K562 (cell line): ENCODE data around the gene HNRNPD. TPM values are rescaled to one million over a fixed set of nuclear protein-coding genes. Genes with fewer than 3 reads are reported as not detected.

ENCODE experiments used
- ATAC-seq: fragments of 200-7000 bp; cut with Tn5 transposase; 3 replicates; pipeline ENCODE4 v1.9.1; 2020; ENCODE audit warnings: moderate library complexity
- BruUV-seq: library from RNA; stranded (reverse); fragments of 400-500 nt; replicated peaks from 2 replicates; lab custom pipeline; 2021; lab: Mats Ljungman, UMichigan
- CTCF ChIA-PET: fragments of 300-600 bp; formaldehyde crosslinking; extraction: SDS; loops from one replicate; lab custom pipeline; 2021; ENCODE audit warnings: low intra/inter-chr PET ratio; lab: Yijun Ruan, JAX
- POLR2A ChIA-PET: fragments of 300-600, 350-650 bp; sonication (Branson Sonifier 250); formaldehyde crosslinking; extraction: SDS; loops from one replicate; lab custom pipeline; 2021; ENCODE audit warnings: antibody characterized with exemption, inconsistent platforms; lab: Yijun Ruan, JAX
- DNase-seq, 4 experiments: peaks; one replicate each; pipeline versions ENCODE4 v3.0.0 to v3.0.0-alpha.2; 2011 to 2018; ENCODE audit warnings: low spot score in 3 of 4, mixed read lengths in 3 of 4; ENCODE audit errors: extremely low read depth in 1 of 4
- FAIRE-seq: peaks from 2 replicates; lab custom pipeline; 2011; peaks lifted over from hg19 to GRCh38; lab: Jason Lieb, UNC
- H2AFZ ChIP-seq: 2 replicates; pipeline ENCODE4 v1.6.0; 2011; ENCODE audit warnings: low read depth, low read length, control low read depth, inconsistent platforms
- H3K27ac ChIP-seq: fragments of 200-600 bp; 3 replicates; pipeline ENCODE4 v1.8.0; 2011; ENCODE audit warnings: low read depth, mild to moderate bottlenecking, control low read depth, inconsistent platforms, low read length, moderate library complexity, mixed read lengths; ENCODE audit errors: extremely low read depth
- H3K27me3 ChIP-seq, 2 experiments: fragments of 300-600 bp in 1 of 2; 2 replicates in 1 of 2; 3 replicates in 1 of 2; pipeline versions ENCODE4 v1.6.0 to v1.8.0; 2011; ENCODE audit warnings: inconsistent platforms in 2 of 2, low read length in 2 of 2, mild to moderate bottlenecking in 1 of 2, mixed read lengths in 1 of 2, moderate library complexity in 1 of 2; ENCODE audit not compliant: control insufficient read depth in 2 of 2, insufficient read depth in 2 of 2
- H3K36me3 ChIP-seq: fragments of 300-600 bp; 3 replicates; pipeline ENCODE4 v1.8.0; 2011; ENCODE audit warnings: mild to moderate bottlenecking, low read length, inconsistent platforms; ENCODE audit not compliant: control insufficient read depth, insufficient read depth
- H3K4me1 ChIP-seq, 2 experiments: fragments of 200-600 bp in 1 of 2; replicated peaks in 1 of 2; 2 replicates in 1 of 2; 3 replicates in 1 of 2; pipeline versions ENCODE4 v1.5.1 to v1.8.0; 2011; ENCODE audit warnings: inconsistent platforms in 2 of 2, low read length in 2 of 2, mild to moderate bottlenecking in 1 of 2, mixed read lengths in 1 of 2, moderate library complexity in 1 of 2; ENCODE audit not compliant: control insufficient read depth in 2 of 2, insufficient read depth in 2 of 2
- H3K4me2 ChIP-seq: 2 replicates; pipeline ENCODE4 v1.6.1; 2011; ENCODE audit warnings: low read length, control low read depth, inconsistent platforms, mixed read lengths; ENCODE audit not compliant: insufficient read depth
- H3K4me3 ChIP-seq: fragments of 200-600 bp; sonication (generic), shearing (Covaris generic); 2 replicates; pipeline ENCODE4 v1.5.1; 2016; ENCODE audit warnings: control low read depth, inconsistent platforms
- H3K79me2 ChIP-seq: fragments of 200-600 bp; 3 replicates; pipeline ENCODE4 v1.8.0; 2011; ENCODE audit warnings: low read length, inconsistent platforms; ENCODE audit not compliant: control insufficient read depth, insufficient read depth
- H3K9ac ChIP-seq, 2 experiments: 2 replicates each; pipeline versions ENCODE4 v1.6.0 to v1.6.1; 2011; ENCODE audit warnings: low read depth in 2 of 2, low read length in 2 of 2, control low read depth in 1 of 2, inconsistent platforms in 1 of 2, mild to moderate bottlenecking in 1 of 2, mixed read lengths in 1 of 2; ENCODE audit not compliant: insufficient read depth in 1 of 2
- H3K9me1 ChIP-seq: one replicate; pipeline ENCODE4 v1.6.0; 2011; ENCODE audit warnings: inconsistent platforms, mild to moderate bottlenecking, low read length, moderate library complexity; ENCODE audit not compliant: control insufficient read depth, insufficient read depth
- H3K9me3 ChIP-seq: replicated peaks from 2 replicates; pipeline ENCODE4 v1.5.1; 2011; ENCODE audit warnings: low read depth, low read length, inconsistent platforms; ENCODE audit not compliant: control insufficient read depth, insufficient read depth
- H4K20me1 ChIP-seq: replicated peaks from 2 replicates; pipeline ENCODE4 v1.6.1; 2011; ENCODE audit warnings: low read length, inconsistent platforms, mixed read lengths; ENCODE audit not compliant: control insufficient read depth, insufficient read depth
- ARID3B ChIP-seq: fragments of 250-450 bp; sonication (Bioruptor Pico); IDR thresholded peaks from 2 replicates; pipeline ENCODE4 v1.4.0; 2020; ENCODE audit warnings: borderline replicate concordance
- ATF6 ChIP-seq: sonication (generic); formaldehyde crosslinking; IDR thresholded peaks from 2 replicates; pipeline ENCODE4 v1.4.0; 2020; ENCODE audit warnings: mild to moderate bottlenecking, missing genetic modification reagents
- CAMTA2 ChIP-seq: fragments of 250-450 bp; sonication (Bioruptor Pico); conservative IDR thresholded peaks from 2 replicates; pipeline ENCODE4 v1.5.1; 2022
- MEF2D ChIP-seq: conservative IDR thresholded peaks from 2 replicates; pipeline ENCODE4 v1.6.1; 2016; ENCODE audit warnings: low read depth, missing genetic modification characterization, missing compliant biosample characterization
- MLLT1 ChIP-seq, 2 experiments: fragments of 450-650 bp; IDR thresholded peaks; 2 replicates each; pipeline ENCODE4 v1.6.1; 2016
- NFATC3 ChIP-seq: fragments of 450-650 bp; IDR thresholded peaks from 2 replicates; pipeline ENCODE4 v1.6.1; 2017; ENCODE audit warnings: mild to moderate bottlenecking
- NR2F6 ChIP-seq: fragments of 450-650 bp; formaldehyde crosslinking; IDR thresholded peaks from 2 replicates; pipeline ENCODE4 v1.4.0; 2020; ENCODE audit warnings: mild to moderate bottlenecking
- POLR3A ChIP-seq: IDR thresholded peaks from 2 replicates; pipeline ENCODE4 v1.6.1; 2011; ENCODE audit warnings: borderline replicate concordance, mild to moderate bottlenecking, moderate library complexity; ENCODE audit not compliant: insufficient read length, insufficient read depth; ENCODE audit errors: extremely low read depth
- RAD21 ChIP-seq, 2 experiments: fragments of 250-450 bp in 1 of 2; fragments of 450-650 bp in 1 of 2; sonication (Bioruptor Pico) in 1 of 2; formaldehyde crosslinking in 1 of 2; IDR thresholded peaks in 1 of 2; conservative IDR thresholded peaks in 1 of 2; 2 replicates each; pipeline versions ENCODE4 v1.4.0 to v1.8.0; 2020 to 2022; ENCODE audit warnings: mild to moderate bottlenecking in 2 of 2, moderate library complexity in 1 of 2
- SMAD4 ChIP-seq: fragments of 250-450 bp; sonication (Bioruptor Pico); conservative IDR thresholded peaks from 2 replicates; pipeline ENCODE4 v1.8.0; 2021; ENCODE audit warnings: inconsistent platforms, mild to moderate bottlenecking, moderate library complexity
- WGBS: fragments of 100-300 bp; shearing (Covaris generic); methylation state at CpG from one replicate; pipeline ENCODE4 v1.1.6; 2016; ENCODE audit warnings: low coverage, mixed read lengths; ENCODE audit not compliant: insufficient coverage; ENCODE audit errors: missing lambda C conversion rate; 5-methylcytosine and 5-hydroxymethylcytosine counted together
- in situ Hi-C: fragments of 300-500 bp; cut with MboI; formaldehyde crosslinking; loops from 4 replicates; pipeline ENCODE4 v1.15.0; 2018; ENCODE audit warnings: inconsistent platforms, mixed read lengths
- intact Hi-C: fragments of 100-400 bp; cut with micrococcal nuclease; formaldehyde crosslinking; loops from 2 replicates; pipeline ENCODE4 v1.14.2; 2022
- polyA plus RNA-seq, 8 experiments: library from polyadenylated mRNA; depleted of rRNA in 4 of 8; stranded (reverse) in 5 of 8; unstranded in 3 of 8; fragments of >200 nt; fragmentation: Nextera tagmentation in 2 of 8; fragmentation: Illumina TruSeq in 1 of 8; extraction: Ambion mirVana in 2 of 8; extraction: Trizol in 1 of 8; gene quantifications; 2 replicates each; pipeline versions ENCODE4 v1.2.1 to v1.2.3, GENCODE V29; 2011 to 2014; ENCODE audit warnings: inconsistent platforms in 1 of 8, missing spikeins in 1 of 8
- total RNA-seq, 7 experiments: library from RNA; depleted of rRNA in 6 of 7; stranded (reverse); fragments of >200 nt in 6 of 7; fragmentation: Illumina TruSeq in 2 of 7; extraction: Trizol in 2 of 7; gene quantifications; 2 replicates each; pipeline versions ENCODE4 v1.2.1 to v1.2.3, GENCODE V29; 2011 to 2021; ENCODE audit warnings: low replicate concordance in 1 of 7
- TF ChIP-seq, protein P1 (sequence below): conservative IDR thresholded peaks from 2 replicates; pipeline ENCODE4 v1.6.1; 2011; ENCODE audit warnings: low read depth, mild to moderate bottlenecking, low read length; ENCODE audit not compliant: control insufficient read depth
- TF ChIP-seq, protein P2 (sequence below), 2 experiments: fragments of 200-800 bp in 1 of 2; sonication (Bioruptor generic) in 1 of 2; sonication (generic) in 1 of 2; formaldehyde crosslinking in 1 of 2; IDR thresholded peaks in 1 of 2; conservative IDR thresholded peaks in 1 of 2; 2 replicates each; pipeline versions ENCODE4 v1.5.0 to v1.6.1; 2016 to 2020; ENCODE audit warnings: missing compliant biosample characterization in 1 of 2, missing genetic modification characterization in 1 of 2, missing genetic modification reagents in 1 of 2

HNRNPD gene
- total and polyA plus RNA-seq, 9 of the 15 experiments (the other 6 are each of a cell fraction or from before 2014, with no cell fraction given): 92.4 to 955 (median 160) TPM

DNA sequence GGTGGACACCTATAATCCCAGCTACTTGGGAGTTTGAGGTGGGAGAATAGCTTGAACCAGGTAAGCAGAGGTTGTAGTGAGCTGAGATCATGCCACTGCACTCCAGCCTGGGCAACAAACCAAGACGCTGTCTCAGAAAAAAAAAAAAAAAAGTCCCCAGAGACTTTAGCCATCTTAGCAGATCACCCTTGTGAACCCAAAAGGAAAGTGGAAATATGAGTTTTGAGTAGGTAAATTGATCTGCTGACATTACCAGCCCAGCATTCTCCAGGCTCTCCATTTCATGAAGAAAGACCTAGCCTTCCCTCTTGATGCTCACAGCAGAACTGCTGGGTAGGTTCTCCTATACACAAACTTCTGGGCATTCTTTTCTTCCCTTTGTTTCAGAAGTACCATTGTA is 24.5 kb upstream of the HNRNPD start (continued):
- TF ChIP-seq NR2F6 (CRISPR knock-in tag) (no peak), POLR3A (no peak), MLLT1 (IDR thresholded peaks at IDR 0.05) (no peak)

GRCh38 chr4:82397527-82397926 is 23.7 kb upstream of the HNRNPD start:
- H3K4me2 ChIP-seq: no peak overlapping the region
- DNase-seq: no peak
- H3K27ac ChIP-seq: no peak overlapping the region
- POLR2A ChIA-PET: interaction anchor here (0.8 to 2.2 kb wide), 4 partner anchors 8 to 31 kb away, joined by 3 to 10 read pairs (median 4); no protein-coding TSS in a partner anchor
- H3K4me3 ChIP-seq: no peak overlapping the region
- no peak overlapping the region for H2AFZ ChIP-seq
- no peaks in the 10 kb centered on the region for H4K20me1 ChIP-seq
- no peaks in the 10 kb centered on the region for H3K36me3 ChIP-seq
- H3K4me1 ChIP-seq: no peaks in the 10 kb centered on the region; a peak in 1 of 5 replicates
- in situ Hi-C loops: no loop called here
- FAIRE-seq: no peak
- BruUV-seq: no TSS peak
- intact Hi-C loops: no loop called here
- CTCF ChIA-PET: no interaction called here
- ATAC-seq: no peak
- WGBS: 3% methylated on average over 3 of the region's 3 CpGs
- no peaks in the 10 kb centered on the region for H3K9me1 ChIP-seq
- no peaks in the 10 kb centered on the region for H3K79me2 ChIP-seq
- H3K9ac ChIP-seq: no peak overlapping the region
- H3K27me3 ChIP-seq: no peaks in the 10 kb centered on the region; a peak in 1 of 5 replicates
- H3K9me3 ChIP-seq: no peaks in the 10 kb centered on the region
- TF ChIP-seq, protein P1, sequence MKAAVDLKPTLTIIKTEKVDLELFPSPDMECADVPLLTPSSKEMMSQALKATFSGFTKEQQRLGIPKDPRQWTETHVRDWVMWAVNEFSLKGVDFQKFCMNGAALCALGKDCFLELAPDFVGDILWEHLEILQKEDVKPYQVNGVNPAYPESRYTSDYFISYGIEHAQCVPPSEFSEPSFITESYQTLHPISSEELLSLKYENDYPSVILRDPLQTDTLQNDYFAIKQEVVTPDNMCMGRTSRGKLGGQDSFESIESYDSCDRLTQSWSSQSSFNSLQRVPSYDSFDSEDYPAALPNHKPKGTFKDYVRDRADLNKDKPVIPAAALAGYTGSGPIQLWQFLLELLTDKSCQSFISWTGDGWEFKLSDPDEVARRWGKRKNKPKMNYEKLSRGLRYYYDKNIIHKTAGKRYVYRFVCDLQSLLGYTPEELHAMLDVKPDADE: no peak
- no peak for TF ChIP-seq SMAD4 (CRISPR knock-in tag)
- TF ChIP-seq, protein P2, sequence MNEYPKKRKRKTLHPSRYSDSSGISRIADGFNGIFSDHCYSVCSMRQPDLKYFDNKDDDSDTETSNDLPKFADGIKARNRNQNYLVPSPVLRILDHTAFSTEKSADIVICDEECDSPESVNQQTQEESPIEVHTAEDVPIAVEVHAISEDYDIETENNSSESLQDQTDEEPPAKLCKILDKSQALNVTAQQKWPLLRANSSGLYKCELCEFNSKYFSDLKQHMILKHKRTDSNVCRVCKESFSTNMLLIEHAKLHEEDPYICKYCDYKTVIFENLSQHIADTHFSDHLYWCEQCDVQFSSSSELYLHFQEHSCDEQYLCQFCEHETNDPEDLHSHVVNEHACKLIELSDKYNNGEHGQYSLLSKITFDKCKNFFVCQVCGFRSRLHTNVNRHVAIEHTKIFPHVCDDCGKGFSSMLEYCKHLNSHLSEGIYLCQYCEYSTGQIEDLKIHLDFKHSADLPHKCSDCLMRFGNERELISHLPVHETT (CRISPR knock-in tag; conservative IDR thresholded peaks at IDR 0.05 in 1 of 2, IDR thresholded peaks at IDR 0.05 in 1 of 2): no peak
- no peak for TF ChIP-seq ATF6 (CRISPR knock-in tag)
- TF ChIP-seq ARID3B (CRISPR knock-in tag): no peak
- no peak for TF ChIP-seq CAMTA2 (CRISPR knock-in tag)
- no peak for TF ChIP-seq RAD21 (CRISPR knock-in tag; conservative IDR thresholded peaks at IDR 0.05 in 1 of 2, IDR thresholded peaks at IDR 0.05 in 1 of 2)
- no peak for TF ChIP-seq MEF2D (tag)
- no peak for TF ChIP-seq NFATC3
